ENCODE measurements around the gene PHACTR4.
"Not testable (repeated sequence)": the region's sequence is repeated elsewhere in the genome, so short reads cannot be mapped to it uniquely, and the experiment has no call there.

The PHACTR4 gene

DNA sequence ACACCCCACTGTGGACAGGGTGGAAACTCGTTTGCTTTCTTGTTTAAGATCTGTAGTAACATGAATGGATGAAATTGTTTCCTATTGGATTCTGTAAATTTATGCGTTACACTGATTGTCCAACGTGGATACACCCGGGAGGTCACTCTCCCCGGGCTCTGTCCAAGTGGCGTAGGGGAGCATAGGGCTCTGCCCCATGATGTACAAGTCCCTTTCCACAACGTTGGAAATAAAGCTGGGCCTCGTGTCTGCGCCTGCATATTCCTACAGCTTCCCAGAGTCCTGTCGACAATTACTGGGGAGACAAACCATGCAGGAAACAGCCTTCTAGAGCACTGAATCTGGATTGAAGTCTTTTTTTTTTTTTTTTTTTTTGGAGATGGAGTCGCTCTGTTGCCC is 137.7 kb downstream of the PHACTR4 start:
- Histone ChIP-seq H3K36me3 (ENCODE audit: control insufficient read depth, low read depth, low read length) (peaks cover 55% of the 10 kb centered on the region), H3K4me3 (ENCODE audit: low read length) (peak overlapping the region; percentile 65), H3K27ac (ENCODE audit: low read length) (peak overlapping the region; percentile 46), H3K9ac (ENCODE audit: low read length) (peak overlapping the region; percentile 93), H3K9me3 (ENCODE audit: control insufficient read depth, low read depth, low read length) (no peaks in the 10 kb centered on the region), H3K4me1 (ENCODE audit: control insufficient read depth, low read depth, low read length) (peaks cover 19% of the 10 kb centered on the region), H3K27me3 (ENCODE audit: control insufficient read depth, insufficient read depth, low read length) (no peaks in the 10 kb centered on the region)

DNA sequence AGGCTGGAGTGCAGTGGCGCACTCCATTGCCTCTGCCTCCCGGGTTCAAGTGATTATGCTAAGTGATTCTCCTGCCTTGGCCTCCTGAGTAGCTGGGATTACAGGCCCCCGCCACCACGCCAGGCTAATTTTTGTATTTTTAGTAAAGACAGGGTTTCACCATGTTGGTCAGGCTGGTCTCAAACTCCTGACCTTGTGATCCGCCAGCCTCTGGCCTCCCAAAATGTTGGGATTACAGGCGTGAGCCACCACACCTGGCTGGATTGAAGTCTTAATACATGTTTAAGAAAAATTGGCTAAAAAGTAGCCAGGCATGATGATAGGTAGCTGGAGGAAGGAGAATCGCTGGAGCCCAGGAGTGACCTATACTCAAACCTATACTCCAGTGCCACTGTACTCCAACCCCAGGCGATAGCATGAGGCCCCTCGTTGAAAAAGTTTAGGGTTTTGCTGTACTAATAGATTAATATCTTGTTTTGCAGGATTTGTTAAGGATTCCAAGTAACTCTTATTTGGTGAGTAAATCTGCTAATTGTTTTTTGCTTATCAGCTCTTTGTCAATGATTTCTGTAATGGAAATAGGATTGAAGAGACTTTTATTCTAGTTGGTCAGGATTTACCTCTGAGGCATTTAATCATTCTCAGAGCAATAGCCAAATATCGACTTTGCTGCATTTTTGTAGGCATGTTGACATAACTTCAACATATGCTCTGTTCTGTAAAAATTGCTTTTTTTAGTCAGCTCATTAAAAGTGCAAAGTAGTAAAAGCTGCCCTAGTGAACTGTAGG is 138.3 kb downstream of the PHACTR4 start:
- Histone ChIP-seq H3K4me3 (ENCODE audit: low read length) (peak overlapping the region; percentile 65), H3K9ac (ENCODE audit: low read length) (peak overlapping the region; percentile 93), H3K36me3 (ENCODE audit: control insufficient read depth, low read depth, low read length) (peaks cover 60% of the 10 kb centered on the region), H3K9me3 (ENCODE audit: control insufficient read depth, low read depth, low read length) (no peaks in the 10 kb centered on the region), H3K27me3 (ENCODE audit: control insufficient read depth, insufficient read depth, low read length) (no peaks in the 10 kb centered on the region), H3K27ac (ENCODE audit: low read length) (peak overlapping the region; percentile 89), H3K4me1 (ENCODE audit: control insufficient read depth, low read depth, low read length) (peaks cover 19% of the 10 kb centered on the region)

GRCh38 chr1:28508435-28508754 is 138.9 kb downstream of the PHACTR4 start:
- Histone ChIP-seq H3K4me3 (ENCODE audit: low read length) (peak overlapping the region; percentile 65), H3K4me1 (ENCODE audit: control insufficient read depth, low read depth, low read length) (peaks cover 19% of the 10 kb centered on the region), H3K36me3 (ENCODE audit: control insufficient read depth, low read depth, low read length) (peaks cover 60% of the 10 kb centered on the region), H3K27ac (ENCODE audit: low read length) (peak overlapping the region; percentile 89), H3K27me3 (ENCODE audit: control insufficient read depth, insufficient read depth, low read length) (no peaks in the 10 kb centered on the region), H3K9ac (ENCODE audit: low read length) (peak overlapping the region; percentile 93), H3K9me3 (ENCODE audit: control insufficient read depth, low read depth, low read length) (no peaks in the 10 kb centered on the region)

DNA sequence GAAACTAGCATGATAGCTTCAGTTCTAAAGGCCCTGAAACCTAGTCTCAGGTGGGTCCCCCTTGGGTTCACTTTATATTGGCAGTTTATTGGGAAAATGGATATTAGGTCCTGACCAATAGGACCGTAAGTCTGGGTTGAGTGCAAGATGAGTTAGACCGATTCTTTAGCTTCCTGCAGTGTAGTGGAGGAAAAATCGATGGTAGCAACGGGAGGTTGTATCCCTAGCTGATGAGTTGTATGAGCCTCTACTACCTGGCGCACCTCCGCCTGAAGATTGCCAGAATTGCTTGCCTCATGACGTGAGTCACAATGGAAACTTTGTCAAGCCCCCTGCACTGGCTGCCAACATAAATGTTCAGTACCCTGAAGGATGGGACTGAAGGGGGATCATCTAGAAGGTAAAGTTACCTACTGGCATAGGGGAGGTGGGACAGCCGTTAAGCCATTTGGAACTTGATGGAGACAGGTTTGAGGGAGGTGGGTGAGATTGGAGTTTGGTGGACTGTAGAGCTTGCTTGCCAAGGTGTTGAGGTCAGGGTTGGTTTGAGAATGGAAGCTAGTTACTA is 140.2 kb downstream of the PHACTR4 start:
- Histone ChIP-seq H3K27ac (ENCODE audit: low read length) (peak overlapping the region; percentile 89), H3K27me3 (ENCODE audit: control insufficient read depth, insufficient read depth, low read length) (no peaks in the 10 kb centered on the region), H3K9me3 (ENCODE audit: control insufficient read depth, low read depth, low read length) (no peaks in the 10 kb centered on the region), H3K4me1 (ENCODE audit: control insufficient read depth, low read depth, low read length) (peaks cover 19% of the 10 kb centered on the region), H3K36me3 (ENCODE audit: control insufficient read depth, low read depth, low read length) (peaks cover 60% of the 10 kb centered on the region), H3K9ac (ENCODE audit: low read length) (peak overlapping the region; percentile 93), H3K4me3 (ENCODE audit: low read length) (peak overlapping the region; percentile 65)

GRCh38 chr1:28510273-28510969 is 140.9 kb downstream of the PHACTR4 start:
- peak overlapping the region; percentile 65 for H3K4me3 ChIP-seq (ENCODE audit: low read length)
- H3K27me3 ChIP-seq (ENCODE audit: control insufficient read depth, insufficient read depth, low read length), result no peaks in the 10 kb centered on the region
- H3K36me3 ChIP-seq (ENCODE audit: control insufficient read depth, low read depth, low read length), result peaks cover 60% of the 10 kb centered on the region
- H3K27ac ChIP-seq (ENCODE audit: low read length), result peak overlapping the region; percentile 89
- H3K4me1 ChIP-seq (ENCODE audit: control insufficient read depth, low read depth, low read length), result peaks cover 19% of the 10 kb centered on the region
- H3K9me3 ChIP-seq (ENCODE audit: control insufficient read depth, low read depth, low read length), result no peaks in the 10 kb centered on the region
- H3K9ac ChIP-seq (ENCODE audit: low read length), result peak overlapping the region; percentile 93

DNA sequence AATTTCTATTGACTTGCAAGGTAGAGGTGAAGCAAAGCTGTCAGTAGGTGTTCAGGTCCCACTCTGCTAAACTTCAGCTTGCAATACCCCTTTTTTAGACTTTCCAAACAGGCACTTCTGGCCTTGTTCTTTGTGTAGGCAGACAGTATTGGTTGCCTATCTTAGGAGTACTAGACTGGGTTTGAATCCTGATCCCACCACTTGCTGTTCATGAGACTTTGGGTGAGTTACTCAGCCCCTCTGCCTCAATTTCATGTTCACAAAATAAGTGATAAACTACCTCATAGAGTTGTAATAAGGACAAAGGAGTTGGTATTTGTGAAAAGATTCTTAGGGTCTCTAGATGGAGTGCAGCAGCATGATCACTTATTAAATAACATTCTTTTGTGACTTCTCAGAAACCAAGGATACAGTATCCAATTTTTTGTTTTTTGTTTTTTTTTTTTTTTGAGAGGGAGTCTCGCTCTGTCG is 141.5 kb downstream of the PHACTR4 start:
- no peaks in the 10 kb centered on the region for H3K27me3 ChIP-seq (ENCODE audit: control insufficient read depth, insufficient read depth, low read length)
- no peak overlapping the region for H3K4me3 ChIP-seq (ENCODE audit: low read length)
- peak overlapping the region; percentile 93 for H3K9ac ChIP-seq (ENCODE audit: low read length)
- H3K27ac ChIP-seq (ENCODE audit: low read length), result peak overlapping the region; percentile 89
- peaks cover 19% of the 10 kb centered on the region for H3K4me1 ChIP-seq (ENCODE audit: control insufficient read depth, low read depth, low read length)
- peaks cover 60% of the 10 kb centered on the region for H3K36me3 ChIP-seq (ENCODE audit: control insufficient read depth, low read depth, low read length)
- no peaks in the 10 kb centered on the region for H3K9me3 ChIP-seq (ENCODE audit: control insufficient read depth, low read depth, low read length)

- H3K9me3 ChIP-seq (ENCODE audit: control insufficient read depth, low read depth, low read length), result no peaks in the 10 kb centered on the region
- H3K4me3 ChIP-seq (ENCODE audit: low read length), result no peak overlapping the region
- H3K27ac ChIP-seq (ENCODE audit: low read length), result peak overlapping the region; percentile 59
- no peaks in the 10 kb centered on the region for H3K27me3 ChIP-seq (ENCODE audit: control insufficient read depth, insufficient read depth, low read length)
- H3K9ac ChIP-seq (ENCODE audit: low read length), result peak overlapping the region; percentile 9
- peaks cover 49% of the 10 kb centered on the region for H3K36me3 ChIP-seq (ENCODE audit: control insufficient read depth, low read depth, low read length)
- peaks cover 19% of the 10 kb centered on the region for H3K4me1 ChIP-seq (ENCODE audit: control insufficient read depth, low read depth, low read length)
Measured at GRCh38 chr1:28512058-28512611, 142.6 kb downstream of the PHACTR4 start.

DNA sequence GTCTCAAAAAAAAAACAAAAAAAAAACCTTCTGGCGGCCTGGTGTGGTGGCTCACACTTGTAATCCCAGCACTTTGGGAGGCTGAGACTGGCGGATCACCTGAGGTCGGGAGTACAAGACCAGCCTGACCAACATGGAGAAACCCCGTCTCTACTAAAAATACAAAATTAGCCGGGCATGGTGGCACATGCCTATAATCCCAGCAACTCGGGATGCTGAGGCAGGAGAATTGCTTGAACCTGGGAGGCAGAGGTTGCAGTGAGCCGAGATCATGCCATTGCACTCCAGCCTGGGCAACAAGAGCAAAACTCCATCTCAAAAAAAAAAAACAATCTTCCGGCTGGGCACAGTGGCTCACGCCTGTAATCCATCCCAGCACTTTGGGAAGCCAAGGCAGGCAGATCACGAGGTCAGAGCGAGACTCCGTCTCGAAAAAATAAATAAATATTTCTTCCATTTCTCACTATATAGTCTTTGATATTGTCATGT is 144.9 kb downstream of the PHACTR4 start:
- not testable (repeated sequence) for H3K27ac ChIP-seq (ENCODE audit: low read length); H3K9ac ChIP-seq (ENCODE audit: low read length); H3K27me3 ChIP-seq (ENCODE audit: control insufficient read depth, insufficient read depth, low read length); H3K4me3 ChIP-seq (ENCODE audit: low read length); H3K9me3 ChIP-seq (ENCODE audit: control insufficient read depth, low read depth, low read length)
- Histone ChIP-seq H3K36me3 (ENCODE audit: control insufficient read depth, low read depth, low read length) (peaks cover 25% of the 10 kb centered on the region), H3K4me1 (ENCODE audit: control insufficient read depth, low read depth, low read length) (peaks cover 13% of the 10 kb centered on the region)

DNA sequence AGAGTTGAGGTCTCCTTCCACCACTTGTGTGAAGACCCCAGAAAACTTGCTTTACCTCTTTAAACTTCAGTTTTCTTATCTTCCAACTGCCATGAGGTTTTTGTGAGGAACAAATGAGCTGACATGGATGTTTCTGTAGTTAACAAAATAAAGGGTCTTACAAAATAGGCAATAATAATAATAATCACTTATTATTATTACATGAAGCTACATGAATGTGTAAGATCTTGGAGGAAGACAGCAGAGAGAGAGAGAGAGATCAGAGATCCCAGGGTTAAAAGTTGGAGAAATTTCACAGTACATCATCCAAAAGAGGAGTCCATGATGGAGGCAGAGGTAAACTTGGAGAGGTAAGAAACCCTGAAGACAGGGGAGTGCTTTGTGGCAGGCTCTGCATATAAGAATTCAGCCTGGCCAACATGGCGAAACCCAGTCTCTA is 147.0 kb downstream of the PHACTR4 start:
- Histone ChIP-seq H3K27me3 (ENCODE audit: control insufficient read depth, insufficient read depth, low read length) (no peaks in the 10 kb centered on the region), H3K4me1 (ENCODE audit: control insufficient read depth, low read depth, low read length) (peaks cover 10% of the 10 kb centered on the region), H3K36me3 (ENCODE audit: control insufficient read depth, low read depth, low read length) (peaks cover 8% of the 10 kb centered on the region), H3K4me3 (ENCODE audit: low read length) (no peak overlapping the region), H3K9ac (ENCODE audit: low read length) (no peak overlapping the region), H3K27ac (ENCODE audit: low read length) (no peak overlapping the region), H3K9me3 (ENCODE audit: control insufficient read depth, low read depth, low read length) (no peaks in the 10 kb centered on the region)

GRCh38 chr1:28517649-28517999 is 148.1 kb downstream of the PHACTR4 start:
- H3K36me3 ChIP-seq (ENCODE audit: control insufficient read depth, low read depth, low read length), result peaks cover under 1% of the 10 kb centered on the region
- H3K4me1 ChIP-seq (ENCODE audit: control insufficient read depth, low read depth, low read length), result peaks cover 17% of the 10 kb centered on the region
- no peaks in the 10 kb centered on the region for H3K27me3 ChIP-seq (ENCODE audit: control insufficient read depth, insufficient read depth, low read length)
- no peaks in the 10 kb centered on the region for H3K9me3 ChIP-seq (ENCODE audit: control insufficient read depth, low read depth, low read length)
- H3K4me3 ChIP-seq (ENCODE audit: low read length), result peak overlapping the region; percentile 99
- H3K27ac ChIP-seq (ENCODE audit: low read length), result no peak overlapping the region
- H3K9ac ChIP-seq (ENCODE audit: low read length), result peak overlapping the region; percentile 98

DNA sequence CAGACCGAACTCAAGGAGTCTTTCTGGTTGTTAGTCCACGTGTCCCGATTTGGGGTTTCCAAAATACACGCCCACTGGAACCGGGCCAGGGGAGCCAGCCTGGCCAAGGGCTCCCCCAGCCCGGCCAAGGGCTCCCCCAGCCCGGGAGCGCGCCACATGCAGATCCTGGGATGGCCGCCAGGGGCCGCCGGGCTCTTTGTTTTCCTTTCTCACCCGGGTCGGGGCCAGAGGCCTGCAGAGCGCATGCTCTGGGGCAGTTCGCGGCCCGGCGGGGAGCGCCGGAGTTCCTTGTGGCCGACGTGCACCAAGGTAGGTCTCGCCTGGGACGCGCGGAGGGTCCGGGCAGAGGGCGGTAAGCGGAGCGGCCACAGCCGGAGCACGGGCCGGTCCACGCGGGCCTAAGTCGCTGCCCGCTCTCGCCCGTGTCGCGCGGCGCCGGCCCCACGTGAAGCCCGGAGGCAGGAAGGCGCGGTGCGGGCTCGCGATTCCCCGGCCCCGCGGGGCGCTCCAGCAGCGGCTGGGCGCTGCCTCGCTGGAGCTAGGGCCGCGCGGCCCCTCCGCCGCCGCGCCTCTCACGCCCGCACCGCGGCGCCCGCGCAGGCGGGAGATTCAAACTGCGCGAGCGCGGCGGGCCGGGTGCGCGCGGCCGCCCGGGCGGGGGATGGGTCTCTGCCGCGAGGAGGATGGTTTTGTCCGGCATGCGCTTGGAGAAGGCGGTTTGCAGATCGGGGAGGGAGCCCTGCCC is 148.6 kb downstream of the PHACTR4 start:
- Histone ChIP-seq H3K27me3 (ENCODE audit: control insufficient read depth, insufficient read depth, low read length) (no peaks in the 10 kb centered on the region), H3K9me3 (ENCODE audit: control insufficient read depth, low read depth, low read length) (no peaks in the 10 kb centered on the region), H3K4me3 (ENCODE audit: low read length) (peak overlapping the region; percentile 99), H3K4me1 (ENCODE audit: control insufficient read depth, low read depth, low read length) (peaks cover 18% of the 10 kb centered on the region), H3K36me3 (ENCODE audit: control insufficient read depth, low read depth, low read length) (peaks cover under 1% of the 10 kb centered on the region), H3K27ac (ENCODE audit: low read length) (peak overlapping the region; percentile 92), H3K9ac (ENCODE audit: low read length) (peak overlapping the region; percentile 98)
